ENCODE measurements around the gene GAL3ST2.
"Not testable (repeated sequence)": the region's sequence is repeated elsewhere in the genome, so short reads cannot be mapped to it uniquely, and the experiment has no call there.

GAL3ST2 gene

DNA sequence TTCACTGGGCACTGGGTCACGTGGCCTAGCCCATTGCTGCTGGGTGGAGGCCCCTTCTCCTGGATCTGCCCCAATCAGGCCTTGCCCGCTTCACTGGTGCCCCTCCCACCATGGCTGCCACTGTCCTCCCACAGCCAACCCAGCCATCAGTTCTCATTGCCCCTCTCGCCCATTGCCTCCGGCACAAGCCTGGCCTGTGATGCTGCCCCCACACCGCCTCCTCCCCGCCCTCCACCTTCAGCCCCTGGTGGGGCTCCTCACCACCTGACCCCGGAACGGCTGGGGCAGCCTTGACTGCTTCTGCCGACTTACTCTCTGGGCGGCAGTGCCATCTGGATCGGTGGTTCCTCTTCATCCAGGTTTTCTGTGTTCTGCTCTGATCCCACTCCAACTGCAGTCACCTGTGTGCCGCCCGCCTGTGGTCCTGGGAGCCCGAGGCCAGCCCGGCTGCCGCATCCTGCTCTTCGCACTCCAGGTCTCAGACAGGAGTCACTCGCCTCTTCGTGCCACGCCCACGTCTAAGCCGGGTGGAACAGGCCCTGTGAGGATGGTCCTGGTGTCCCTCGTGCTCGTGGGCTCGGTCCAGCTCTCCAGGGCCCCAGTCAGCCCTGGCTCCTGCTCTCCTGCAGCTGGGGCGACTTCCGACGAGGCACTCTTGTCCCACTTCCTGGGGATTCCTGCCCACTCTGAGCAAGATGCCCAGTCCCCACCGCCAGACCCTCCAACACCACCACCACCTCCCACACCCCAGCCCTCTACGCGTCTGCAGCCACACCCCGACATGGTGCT lies 28.0 kb upstream of the GAL3ST2 start:
- DNase-seq (ENCODE audit: low spot score), result no peak

DNA sequence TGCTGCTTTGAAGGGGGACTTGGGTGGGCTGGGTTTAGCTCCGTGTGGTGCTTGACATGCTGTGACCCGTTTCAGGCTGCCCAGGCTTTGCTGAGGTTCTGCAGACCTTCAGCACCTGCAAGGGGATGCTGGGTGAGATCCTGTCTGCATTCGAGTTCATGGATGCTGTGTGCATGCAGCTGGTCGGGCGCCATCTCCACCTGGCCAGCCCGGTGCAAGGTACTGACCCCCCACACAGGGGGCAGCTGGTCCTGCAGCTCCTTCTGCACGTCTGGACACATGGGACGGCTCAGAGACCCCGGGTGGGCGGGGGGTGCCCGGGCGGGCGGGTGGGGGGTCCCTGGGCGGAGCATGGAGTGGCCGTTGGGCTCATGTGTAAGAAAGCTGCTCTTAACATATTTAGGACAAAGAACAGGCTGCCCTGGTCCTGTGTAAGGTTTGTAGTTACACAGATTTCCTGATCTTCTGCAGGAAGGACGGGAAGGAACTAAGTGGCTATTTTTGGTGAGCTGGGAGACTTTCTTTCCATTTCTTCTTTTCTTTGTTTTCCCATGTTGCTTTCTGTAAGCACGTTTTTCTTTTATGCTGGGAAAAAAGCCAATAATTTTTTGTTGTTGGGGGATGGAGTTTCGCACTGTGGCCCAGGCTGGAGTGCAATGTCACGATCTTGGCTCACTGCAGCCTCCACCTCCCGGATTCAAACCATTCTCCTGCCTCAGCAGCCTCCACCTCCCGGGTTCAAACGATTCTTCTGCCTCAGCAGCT lies 26.4 kb upstream of the GAL3ST2 start:
- no peak for DNase-seq (ENCODE audit: low spot score)

DNA sequence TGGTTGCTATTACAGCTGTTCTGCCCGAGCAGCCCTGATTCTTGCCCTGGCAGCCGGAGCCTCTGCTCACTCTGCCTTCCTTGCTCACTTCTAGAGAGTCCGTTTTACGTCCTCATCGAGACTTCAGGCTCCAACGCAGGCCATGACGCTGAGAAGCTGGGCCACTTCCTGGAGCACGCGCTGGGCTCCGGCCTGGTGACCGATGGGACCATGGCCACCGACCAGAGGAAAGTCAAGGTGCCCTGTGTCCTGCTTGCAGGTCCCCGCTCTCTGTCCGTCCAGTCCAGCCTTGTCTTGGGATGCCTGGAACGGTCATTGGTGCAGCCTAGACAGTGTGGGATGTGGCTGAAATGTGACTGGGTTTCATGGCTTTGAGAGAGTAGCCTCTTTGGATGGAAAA lies 25.5 kb upstream of the GAL3ST2 start:
- DNase-seq (ENCODE audit: low spot score), result no peak

DNA sequence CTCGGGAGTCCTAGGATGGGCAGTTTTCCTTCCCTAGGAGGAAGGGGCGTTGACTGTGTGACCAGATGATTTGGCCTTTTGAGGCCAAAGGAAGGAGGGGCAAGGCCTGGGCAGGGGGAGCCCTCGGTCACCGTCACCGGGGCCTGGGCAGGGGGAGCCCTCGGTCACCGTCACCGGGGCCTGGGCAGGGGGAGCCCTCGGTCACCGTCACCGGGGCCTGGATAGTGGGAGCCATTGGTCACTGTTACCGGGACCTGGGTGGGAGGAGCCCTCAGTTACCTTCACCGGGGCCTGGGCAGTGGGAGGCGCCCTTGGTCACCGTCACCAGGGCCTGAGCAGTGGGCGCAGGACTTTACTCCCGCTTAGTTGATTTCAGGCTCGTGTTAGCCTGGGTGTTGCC lies 24.8 kb upstream of the GAL3ST2 start:
- no peak for DNase-seq (ENCODE audit: low spot score)

DNA sequence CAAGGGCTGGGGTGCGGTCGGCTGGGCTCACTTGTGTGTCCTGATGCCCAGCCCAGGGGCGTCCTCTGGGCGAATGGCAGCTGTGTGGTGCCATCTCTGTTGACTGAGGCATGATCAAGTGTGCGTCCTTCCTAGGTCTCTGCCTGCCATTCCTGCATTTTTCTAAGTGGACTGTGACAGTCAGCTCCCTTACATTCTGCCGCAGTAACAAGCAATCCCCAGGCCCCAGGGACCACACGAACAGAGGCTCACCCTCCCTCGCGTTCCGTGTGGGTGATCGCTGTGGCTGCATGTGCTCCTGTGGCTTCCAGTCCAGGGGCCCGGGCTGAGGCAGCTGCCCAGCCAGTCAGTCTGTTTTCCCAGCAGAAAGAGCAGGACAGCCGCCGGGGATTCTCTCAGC lies 24.4 kb upstream of the GAL3ST2 start:
- DNase-seq (ENCODE audit: low spot score), result no peak

DNA sequence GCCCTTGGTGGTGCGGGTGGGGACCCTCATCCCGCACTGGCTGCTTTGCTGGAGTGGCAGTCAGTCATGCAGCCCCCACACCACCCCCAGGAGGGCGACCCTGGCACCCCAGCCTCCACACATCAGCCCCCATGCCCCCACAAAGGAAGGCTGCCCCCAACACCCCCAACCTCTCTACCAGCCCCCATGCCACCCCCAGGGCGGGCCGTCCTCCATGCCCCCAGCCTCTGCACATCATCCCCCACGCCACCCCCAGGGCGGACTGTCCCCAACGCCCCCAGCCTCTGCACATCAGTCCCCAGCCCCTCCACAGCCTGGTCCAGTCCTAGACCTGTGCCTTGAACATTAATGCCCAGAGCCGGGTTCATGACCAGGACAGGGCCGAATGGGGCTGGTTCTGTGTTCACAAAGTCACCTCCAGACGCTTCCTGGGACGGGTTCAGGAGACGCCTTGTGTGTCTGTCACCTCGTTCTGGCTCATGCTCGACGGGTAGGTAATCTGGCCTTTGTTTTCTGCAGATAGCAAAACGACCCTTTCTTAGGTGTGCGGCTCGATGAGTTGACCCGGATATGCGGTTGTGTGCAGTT lies 23.8 kb upstream of the GAL3ST2 start:
- DNase-seq (ENCODE audit: low spot score), result no peak

DNA sequence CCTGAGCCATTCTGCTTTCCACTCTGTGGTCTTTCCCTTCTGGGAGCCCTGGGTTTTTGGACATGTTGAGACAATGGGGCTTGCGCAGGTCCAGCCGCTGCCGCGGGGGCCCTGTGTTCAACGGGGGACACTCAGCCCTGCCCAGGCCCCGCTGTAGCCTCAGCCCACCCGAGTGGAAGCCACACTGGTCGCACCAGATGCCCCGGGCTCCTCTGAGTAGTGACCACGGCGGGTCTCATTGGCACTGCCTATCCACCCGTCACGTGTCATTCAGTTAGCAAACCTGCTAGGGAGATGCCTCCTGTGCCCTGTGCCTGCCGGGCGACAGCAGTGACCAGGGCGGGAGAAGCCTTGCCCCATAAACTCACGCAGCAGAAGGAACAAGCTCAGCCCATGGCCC lies 23.1 kb upstream of the GAL3ST2 start:
- no peak for DNase-seq (ENCODE audit: low spot score)

DNA sequence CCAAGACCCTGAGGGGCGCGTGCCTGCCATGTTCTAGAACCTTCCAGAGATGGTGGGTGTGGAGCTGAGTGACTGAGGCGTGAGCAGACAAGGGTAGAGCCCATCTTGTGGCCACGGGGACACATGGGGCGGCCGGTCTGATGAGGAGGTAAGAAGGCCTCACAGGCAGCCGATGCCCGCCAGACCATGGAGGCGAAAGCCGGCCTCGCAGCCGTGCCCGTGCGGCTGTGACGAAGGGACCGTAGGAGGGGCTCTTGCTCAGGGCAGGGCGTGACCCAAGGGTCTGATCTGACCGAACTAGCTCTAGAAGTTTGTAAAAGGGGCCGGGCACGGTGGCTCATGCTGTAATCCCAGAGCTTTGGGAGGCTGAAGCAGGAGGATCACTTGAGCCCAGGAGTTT lies 22.6 kb upstream of the GAL3ST2 start:
- DNase-seq (ENCODE audit: low spot score), result no peak

DNA sequence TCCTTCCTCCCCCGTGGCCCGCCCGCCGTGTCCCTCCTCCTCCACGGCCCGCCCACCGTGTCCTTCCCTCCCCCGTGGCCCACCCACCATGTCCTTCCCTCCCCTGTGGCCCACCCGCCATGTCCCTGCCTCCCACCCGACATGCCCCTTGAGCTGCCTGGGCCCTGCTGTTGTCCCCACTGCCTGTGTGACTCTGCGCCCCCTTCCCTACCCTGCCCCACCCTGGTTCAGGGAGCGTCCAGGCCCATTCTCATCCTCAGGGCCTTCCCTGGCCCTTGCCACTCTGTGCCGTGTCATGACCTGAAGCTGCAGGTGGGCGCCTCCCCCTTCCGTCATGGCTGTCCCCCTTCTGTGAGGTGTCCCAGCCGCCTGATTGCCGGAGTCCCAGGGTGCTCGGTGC lies 21.5 kb upstream of the GAL3ST2 start:
- DNase-seq (ENCODE audit: low spot score), result no peak

DNA sequence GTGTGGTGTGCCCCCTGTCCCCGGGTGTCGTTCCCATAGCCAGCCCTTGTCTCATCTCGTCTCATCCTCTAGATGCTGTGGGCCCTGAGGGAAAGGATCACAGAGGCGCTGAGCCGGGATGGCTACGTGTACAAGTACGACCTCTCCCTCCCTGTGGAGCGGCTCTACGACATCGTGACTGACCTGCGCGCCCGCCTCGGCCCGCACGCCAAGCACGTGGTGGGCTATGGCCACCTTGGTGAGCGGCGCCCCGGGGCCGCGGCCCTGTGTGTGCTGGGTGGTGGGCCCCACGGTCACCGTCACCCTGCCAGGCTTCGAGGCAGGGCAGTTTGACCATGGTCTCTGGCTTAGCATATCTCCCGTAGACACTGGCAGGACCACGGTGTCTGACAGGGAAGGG lies 20.8 kb upstream of the GAL3ST2 start:
- no peak for DNase-seq (ENCODE audit: low spot score)

DNA sequence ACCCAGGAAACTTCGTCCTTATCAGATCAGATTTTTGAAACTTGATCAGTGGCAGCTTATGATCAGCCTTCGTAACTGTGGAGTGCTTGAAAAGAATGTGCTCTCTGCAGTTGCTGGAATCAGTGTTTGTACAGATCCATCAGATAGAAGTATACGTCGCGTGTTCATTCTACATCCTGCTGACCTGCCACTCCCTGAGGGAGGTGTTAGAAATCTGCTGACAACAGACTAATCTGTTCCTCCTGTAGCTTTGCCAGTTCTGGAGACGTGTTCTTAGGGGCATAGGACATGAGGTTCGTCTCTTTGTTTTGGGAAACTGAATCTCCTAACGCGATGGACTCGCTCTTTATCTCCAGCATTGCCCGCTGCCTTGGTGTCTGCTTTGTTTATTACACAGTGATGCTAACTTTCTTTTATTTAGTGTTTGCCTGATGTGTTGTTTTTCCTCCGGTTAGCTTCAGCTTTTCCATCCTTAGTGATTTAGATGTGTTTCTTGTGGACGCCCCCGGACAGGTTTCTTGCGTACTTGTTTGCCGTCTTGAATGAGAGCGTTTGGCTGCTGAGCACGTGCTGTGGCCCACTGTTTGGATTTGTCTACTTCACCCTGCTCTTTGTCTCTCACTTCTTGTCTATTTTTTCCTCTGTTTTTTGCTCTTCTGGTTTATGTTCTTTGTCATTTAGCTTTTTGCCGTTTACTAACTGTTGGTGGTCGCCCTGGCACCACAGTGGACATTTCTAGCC lies 17.4 kb upstream of the GAL3ST2 start:
- DNase-seq (ENCODE audit: low spot score), result no peak

DNA sequence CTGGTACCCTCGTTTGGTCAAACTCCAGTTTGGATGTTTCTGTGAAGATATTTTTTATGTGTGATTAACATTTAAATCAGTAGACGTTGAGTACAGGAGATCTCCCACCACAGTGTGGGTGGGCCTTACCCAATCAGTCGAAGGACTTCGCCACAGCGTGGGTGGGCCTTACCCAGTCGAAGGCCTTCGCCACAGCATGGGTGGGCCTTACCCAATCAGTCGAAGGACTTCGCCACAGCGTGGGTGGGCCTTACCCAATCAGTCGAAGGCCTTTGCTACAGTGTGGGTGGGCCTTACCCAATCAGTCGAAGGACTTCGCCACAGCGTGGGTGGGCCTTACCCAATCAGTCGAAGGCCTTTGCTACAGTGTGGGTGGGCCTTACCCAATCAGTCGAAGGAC lies 16.7 kb upstream of the GAL3ST2 start:
- not testable (repeated sequence) for DNase-seq (ENCODE audit: low spot score)

DNA sequence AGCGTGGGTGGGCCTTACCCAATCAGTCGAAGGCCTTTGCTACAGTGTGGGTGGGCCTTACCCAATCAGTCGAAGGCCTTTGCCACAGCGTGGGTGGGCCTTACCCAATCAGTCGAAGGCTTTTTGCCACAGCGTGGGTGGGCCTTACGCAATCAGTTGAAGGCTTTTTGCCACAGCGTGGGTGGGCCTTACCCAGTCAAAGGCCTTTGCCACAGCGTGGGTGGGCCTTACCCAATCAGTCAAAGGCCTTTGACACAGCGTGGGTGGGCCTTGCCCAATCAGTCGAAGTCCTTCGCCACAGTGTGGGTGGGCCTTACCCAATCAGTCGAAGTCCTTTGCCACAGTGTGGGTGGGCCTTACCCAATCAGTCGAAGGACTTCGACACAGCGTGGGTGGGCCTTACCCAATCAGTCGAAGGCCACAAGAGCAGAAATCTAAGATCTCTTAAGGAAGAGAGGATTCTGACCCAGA lies 16.3 kb upstream of the GAL3ST2 start:
- no peak for DNase-seq (ENCODE audit: low spot score)

DNA sequence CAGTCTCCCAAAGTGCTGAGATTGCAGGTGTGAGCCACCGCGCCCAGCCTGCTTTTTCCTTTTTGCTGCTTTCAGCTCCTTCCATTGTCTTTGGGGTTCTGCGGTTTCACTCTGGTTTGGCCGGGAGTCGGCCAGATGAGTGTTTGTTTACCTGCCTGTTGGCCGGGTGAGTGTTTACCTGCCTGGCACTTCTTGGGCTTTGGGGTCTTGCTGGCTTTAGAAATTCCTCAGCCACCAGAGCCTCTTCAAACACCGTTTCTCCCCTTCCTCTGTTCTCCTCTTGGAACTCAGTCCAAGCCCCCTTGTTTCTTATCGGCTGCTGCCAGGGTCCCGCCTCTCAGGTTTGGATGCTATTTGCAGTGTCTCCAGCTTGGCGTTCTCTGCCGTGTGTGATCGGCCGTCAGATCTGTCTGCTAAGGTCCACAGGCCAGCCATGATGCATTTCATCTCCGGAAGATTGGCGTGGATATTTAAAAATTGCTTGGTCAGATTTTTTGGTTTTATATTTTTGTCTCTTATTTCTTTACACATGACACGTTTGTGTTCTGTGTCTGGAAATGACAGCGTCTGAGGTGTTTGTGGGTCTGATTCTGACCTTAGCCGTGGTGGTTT lies 14.2 kb upstream of the GAL3ST2 start:
- no peak for DNase-seq (ENCODE audit: low spot score)

DNA sequence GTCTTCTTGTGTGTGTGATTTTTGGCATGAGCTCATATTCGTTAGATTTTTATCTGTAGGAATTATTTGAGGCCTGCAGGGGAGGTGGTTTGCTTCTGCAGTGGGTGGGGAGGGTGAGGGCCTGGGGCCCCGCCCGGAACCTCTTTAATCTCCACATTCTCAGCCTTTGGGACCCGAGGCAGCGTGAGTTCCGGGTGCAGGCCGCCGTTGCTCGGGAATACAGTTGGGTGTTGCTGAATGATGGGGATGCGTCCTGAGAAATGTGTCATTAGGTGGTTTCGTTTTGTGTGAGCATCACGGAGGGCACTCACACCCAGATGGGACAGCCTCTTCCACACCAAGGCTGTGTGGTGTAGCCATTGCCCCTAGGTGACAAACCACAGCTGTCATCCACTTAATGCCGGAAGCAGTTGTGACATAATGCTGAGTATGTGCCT lies 13.7 kb upstream of the GAL3ST2 start:
- DNase-seq (ENCODE audit: low spot score), result no peak

DNA sequence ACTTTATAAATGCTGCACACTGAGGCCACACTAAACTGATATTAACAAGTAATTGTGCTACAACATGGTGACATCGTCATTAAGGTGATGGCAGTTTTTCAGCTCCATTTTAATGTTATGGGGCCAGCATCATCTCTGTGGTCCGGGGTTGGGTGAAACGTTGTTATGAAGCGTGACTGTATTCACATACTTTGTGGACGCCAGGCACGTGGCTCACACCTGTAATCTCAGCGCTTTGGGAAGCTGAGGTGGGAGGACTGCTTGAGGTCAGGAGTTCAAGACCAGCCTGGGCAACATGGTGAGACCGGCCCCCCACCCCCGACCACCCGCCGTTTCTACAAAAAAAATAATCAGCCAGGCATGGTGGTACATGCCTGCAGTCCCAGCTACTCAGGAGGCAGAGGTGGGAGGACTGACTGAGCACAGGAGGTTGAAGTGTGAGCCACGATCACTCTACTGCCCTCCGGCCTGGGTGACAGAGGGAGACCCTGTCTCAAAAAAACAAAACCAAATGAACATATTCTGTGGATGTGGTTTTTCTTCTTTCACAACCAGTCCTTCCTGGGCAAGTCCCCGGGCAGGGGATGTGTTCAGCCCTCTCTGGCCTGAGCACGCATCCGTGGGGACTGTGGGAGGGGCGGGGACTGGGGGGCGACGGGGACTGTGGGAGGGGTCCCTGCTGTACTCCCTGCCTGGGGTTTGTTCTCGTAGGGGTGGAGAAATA lies 12.9 kb upstream of the GAL3ST2 start:
- no peak for DNase-seq (ENCODE audit: low spot score)

DNA sequence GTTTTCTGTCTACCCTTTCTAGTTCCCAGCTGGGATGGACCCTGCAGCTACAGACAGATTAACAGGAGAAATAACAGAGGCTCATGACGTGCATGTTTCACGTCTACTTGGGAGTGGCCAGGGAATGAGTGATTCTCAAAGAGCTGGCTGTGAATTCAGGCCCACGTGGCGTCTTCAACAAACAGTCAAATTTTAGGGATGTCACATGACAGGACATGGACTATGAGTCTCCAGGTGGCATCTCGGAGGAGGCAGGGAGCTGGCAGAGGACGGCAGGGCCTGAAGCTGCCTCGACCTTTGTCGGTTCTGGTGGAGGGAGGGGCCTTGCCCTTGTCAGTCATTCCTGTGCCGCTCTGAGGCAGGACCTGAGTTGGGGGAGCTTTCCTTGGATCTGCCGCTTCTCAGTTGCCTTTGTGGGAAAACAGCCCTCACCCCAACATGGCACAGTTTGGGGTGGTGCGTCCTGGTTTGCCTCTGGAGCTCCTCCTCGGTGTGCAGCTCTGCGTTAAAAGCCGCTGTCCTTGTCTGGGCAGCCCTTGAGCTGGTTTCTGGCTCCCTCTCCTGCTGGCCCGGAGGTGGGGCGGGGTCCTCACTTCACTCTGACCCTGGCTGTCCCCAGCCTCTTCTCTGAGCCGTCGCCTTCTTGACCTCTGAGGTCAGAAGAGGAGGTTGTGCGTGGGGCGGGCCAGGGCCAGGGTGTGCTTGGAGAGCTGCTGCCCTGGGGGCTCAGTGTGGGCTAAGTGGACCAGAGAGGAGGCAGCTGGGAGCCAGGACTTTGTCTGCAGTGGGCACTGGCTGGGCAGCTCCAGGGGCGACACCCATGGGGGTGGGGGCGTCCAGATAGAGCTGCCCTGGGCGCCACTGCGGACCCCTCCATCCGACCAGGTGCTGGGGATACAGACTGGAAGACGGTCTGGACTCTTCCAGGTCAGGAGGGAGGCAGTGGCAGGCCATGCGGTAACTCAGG lies 12.1 kb upstream of the GAL3ST2 start:
- DNase-seq (ENCODE audit: low spot score), result no peak

DNA sequence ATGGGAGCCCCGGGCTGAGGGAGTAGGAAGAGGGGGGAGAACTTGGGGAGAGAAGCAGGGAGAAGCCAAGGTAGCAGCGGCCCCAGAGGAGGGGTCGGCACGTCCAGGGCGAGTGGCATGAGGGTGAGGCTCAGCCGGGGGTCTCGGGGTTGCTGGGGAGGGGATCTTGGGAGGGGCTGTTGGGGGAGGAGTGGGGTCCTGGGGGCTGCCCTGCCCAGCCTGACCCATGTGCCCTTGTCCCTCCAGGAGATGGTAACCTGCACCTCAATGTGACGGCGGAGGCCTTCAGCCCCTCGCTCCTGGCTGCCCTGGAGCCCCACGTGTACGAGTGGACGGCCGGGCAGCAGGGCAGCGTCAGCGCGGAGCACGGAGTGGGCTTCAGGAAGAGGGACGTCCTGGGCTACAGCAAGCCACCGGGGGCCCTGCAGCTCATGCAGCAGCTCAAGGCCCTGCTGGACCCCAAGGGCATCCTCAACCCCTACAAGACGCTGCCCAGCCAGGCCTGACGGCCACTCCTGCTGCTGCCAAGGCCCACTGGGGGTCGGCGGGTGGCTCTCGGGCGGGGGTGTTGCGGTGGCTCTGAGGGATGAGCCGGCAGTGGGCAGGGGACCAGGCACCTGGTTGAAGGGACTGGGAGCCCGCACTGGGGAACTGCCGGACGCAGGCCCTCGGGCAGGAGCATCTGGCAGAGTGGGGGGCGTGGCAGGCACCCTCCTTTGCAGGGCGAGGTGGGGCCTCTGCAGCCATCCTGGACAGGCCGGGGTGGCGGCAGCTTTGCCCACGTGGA lies 9.0 kb upstream of the GAL3ST2 start:
- DNase-seq (ENCODE audit: low spot score), result no peak

DNA sequence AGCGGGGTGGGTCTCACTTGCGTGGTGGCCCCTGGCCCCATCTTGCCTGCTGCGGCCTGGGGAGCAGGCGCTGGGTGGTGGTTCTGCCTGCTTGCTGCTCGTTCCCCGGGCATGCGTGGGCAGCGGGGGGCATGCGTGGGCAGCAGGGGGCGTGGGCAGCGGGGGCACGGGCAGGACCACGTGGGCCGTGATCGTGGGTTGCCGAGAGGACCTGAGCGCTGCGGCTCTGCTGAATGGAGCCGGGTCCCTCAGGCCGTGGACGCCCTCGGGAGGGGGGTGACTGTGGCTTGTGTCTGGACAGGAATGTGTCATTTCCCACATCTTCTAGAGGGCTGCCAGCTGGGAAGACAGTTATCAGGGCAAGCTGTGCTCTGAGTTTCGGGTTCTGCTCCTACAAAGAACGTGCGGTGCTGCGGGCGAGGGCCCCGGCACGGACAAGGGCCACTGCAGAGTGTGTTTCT lies 8.3 kb upstream of the GAL3ST2 start:
- DNase-seq (ENCODE audit: low spot score), result no peak

All from pons (tissue), 1 donor.